ENCODE results near the gene APOL3.
A peak's percentile ranks its signal among the peaks of the same experiment; 100 is the strongest.
"Not testable (repeated sequence)": the region's sequence is repeated elsewhere in the genome, so short reads cannot be mapped to it uniquely, and the experiment has no call there.

Gene APOL3

DNA sequence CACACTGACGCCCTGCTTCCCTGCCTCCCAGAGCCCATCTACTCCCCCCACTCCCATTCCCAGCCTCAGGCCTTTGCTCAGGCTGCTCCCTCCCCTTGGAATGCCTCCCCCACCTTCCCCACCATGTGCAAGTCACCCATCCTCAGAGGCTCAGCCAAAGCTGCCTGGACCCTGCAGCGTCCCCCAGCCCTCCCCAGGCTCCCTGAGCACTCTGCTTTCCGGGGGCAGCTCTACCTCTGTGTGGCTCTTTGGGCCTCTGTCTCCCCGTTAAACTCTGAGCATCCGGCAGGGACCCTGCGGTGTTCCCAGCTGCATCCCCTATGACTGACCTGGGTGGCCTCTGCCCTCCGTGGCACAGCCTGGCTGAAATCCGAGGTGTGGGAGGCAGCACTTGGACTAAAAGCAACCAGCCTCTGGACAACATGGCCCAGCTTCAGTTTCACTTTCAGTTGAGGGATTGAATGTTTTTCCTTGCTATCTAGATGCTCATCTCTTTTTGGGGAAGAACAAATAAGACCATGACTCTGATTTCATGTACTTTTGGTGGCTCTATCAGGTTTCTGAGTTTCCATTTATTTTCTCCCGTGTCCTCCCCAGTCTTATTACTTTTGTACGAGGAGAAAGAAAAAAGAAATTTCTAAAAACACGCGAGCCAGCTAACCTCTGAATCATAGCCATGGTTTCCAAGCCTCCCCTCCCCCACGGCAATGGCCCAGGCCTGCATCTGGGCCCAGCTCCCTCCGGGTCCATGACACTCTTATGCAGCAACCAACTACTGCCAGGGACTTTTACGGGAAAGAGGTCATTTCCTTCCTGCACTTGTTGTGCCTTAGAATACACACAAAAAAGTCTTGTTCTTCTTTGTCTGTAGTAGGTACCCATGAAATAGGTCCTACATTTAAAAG, 3.8 kb downstream of the APOL3 start:
- DNase-seq: peak; percentile 43 to 66 (median 64)

- DNase-seq: no peak
These were observed 4.4 kb downstream of the APOL3 start for GRCh38 chr22:36156119-36156514.

DNA sequence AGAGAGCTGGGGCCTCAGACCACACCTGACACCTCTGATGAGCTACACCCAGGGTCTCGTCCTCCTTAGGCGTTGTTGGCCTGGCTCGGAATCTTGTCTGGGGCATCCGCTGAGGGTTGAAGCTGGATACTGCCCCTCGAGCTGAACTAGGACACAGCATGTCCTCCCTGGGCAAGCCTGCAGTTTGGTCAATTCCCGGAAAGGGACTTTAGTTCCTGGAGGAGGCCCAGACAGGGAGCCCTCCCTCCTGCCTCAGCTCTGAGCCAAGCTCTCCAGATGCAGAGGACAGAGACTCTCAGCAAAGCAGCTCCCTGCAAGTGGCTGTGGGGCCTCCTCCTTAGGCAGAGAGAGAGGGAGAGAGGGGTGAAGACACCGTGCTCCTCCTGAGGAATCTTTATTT, 4.9 kb downstream of the APOL3 start:
- DNase-seq: no peak

- DNase-seq: no peak
These were observed 6.1 kb downstream of the APOL3 start for GRCh38 chr22:36154423-36154945.

DNA sequence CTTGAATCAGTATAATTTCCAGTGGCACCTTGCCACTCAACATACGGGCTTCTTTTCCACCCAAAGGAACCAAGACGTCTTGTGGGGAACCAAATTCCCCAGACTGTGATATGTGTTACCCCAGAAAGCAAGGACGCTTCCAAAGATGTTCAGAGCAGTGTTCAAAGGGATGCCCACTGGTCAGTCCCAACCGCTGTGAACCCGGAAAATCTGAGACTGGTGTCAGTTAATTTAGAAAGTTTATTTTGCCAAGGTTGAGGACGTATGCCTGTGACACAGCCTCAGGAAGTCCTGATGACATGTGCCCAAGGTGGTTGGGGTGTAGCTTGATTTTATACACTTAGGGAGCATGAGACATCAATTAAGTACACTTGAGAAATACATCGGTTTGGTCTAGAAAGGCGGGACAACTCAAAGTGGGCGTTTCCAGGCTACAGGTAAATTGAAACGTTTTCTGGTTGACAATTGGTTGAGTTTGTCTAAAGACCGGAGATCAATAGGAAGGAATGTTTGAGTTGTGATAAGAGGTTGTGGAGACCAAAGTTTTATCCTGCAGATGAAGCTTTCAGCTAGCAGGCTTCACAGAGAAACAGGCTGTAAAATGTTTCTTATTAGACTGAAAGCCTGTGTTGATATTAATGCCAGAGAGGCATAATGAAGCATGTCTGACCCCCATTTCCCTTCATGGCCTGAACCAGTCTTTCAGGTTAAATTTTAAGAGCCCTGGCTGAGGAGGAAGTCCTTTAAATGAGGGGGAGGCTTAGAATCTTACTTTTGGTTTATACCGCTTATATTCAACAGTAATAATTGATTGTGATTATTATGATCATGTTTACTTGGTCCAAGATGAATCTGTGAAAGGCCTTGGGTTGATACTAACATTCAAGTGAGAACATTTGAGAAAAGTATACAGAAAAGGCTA, 6.8 kb downstream of the APOL3 start:
- DNase-seq: no peak

DNA sequence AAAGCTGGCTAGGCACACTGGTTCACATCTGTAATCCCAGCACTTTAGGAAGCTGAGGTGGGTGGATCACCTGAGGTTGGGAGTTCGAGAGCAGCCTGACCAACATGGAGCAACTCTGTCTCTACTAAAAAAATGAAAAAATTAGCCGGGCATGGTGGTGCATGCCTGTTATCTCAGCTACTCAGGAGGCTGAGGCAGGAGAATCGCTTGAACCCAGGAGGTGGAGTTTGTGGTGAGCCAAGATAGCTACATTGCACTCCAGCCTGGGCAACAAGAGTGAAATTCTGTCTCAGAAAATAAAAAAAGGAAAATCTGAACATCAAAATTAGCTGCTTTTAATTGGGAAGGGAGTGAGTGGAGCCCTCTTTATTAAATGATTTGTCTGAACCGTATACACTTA, 7.7 kb downstream of the APOL3 start:
- DNase-seq: not testable (repeated sequence)

DNA sequence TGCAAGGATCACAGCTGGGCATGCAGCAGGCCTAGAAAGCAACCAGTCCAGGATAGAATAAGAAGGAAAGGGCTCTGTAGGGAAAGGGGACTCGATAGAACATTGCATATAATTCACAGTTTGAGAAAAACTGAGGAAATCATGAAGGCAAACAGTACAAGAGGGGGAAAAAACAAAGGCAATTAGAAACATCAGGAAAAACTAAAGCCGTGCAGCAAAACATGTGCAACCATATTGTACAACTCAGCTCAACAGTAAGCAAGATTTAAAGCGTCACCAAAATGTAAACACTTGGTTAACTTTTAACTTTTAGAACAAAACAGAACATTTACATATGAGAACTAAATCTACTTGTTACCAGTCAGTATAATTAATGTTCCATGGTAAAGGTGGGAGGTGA, 8.5 kb downstream of the APOL3 start:
- no peak for DNase-seq

DNA sequence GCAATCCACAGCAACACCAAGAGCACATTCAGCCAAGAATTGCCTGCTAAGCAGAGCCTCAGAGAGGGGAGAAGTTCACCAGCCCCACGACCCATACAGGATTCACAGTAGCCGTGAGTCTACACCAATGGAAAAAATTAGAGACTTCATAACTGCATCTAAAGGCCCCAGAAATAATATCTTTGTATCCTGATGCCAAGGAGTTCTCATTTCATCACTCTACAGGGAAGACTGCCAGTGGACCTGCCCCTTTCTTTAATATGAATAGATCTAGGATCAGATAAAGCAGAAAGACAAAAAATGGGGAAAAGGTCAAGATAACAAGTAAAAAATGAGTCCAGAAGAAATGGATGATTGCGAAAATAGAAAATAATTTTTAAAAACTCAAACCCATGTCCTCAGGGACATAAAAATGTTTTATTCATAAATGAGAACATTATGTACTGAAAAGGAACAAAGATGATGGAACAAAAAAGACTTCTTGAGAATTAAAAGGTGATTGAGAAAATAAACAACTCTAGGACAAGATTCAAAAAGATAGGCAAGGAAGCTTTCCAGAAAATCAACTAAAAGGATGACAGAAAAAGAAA, 9.5 kb downstream of the APOL3 start:
- no peak for DNase-seq

DNA sequence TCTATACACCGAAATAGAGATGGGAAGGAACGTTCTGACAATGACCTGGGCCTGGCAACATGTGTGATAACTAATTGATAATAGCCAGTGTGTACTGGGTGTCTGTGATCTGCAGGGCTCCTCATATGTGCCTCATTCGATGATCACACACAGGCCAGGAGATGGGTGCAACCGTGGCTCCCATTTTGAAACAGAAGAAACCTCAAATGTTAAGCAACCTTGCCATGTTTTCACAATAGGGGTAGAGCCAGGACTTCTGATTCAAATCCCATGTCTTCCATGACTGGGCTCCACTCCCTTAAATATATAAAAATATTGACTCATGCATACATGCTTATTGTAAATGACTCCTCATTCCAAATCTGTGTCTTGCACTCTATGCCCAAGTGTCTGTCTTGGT, 11.1 kb downstream of the APOL3 start:
- DNase-seq: no peak

- DNase-seq: no peak
These were observed 12.1 kb downstream of the APOL3 start for GRCh38 chr22:36148411-36148810.

GRCh38 chr22:36147196-36147791, 13.3 kb downstream of the APOL3 start:
- no peak for DNase-seq

DNA sequence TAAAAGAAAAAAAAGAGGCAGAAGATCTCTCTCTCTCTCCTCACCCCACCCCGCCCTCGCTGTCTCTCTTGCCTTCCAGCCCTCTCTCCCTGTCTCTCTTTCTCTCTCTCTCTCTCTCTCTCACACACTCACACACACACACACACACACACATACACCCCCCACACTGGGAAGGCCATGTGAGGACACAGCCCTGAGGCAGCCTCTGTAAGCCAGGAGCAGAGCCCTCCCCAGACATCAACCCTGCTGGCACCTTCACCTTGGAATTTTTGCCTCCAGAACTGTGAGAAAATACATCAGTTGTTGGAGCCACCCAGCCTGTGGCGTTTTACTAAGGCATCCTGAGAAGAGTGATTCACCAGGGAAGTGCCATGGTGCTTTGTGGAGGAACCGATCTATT, 14.7 kb downstream of the APOL3 start:
- DNase-seq: no peak

DNA sequence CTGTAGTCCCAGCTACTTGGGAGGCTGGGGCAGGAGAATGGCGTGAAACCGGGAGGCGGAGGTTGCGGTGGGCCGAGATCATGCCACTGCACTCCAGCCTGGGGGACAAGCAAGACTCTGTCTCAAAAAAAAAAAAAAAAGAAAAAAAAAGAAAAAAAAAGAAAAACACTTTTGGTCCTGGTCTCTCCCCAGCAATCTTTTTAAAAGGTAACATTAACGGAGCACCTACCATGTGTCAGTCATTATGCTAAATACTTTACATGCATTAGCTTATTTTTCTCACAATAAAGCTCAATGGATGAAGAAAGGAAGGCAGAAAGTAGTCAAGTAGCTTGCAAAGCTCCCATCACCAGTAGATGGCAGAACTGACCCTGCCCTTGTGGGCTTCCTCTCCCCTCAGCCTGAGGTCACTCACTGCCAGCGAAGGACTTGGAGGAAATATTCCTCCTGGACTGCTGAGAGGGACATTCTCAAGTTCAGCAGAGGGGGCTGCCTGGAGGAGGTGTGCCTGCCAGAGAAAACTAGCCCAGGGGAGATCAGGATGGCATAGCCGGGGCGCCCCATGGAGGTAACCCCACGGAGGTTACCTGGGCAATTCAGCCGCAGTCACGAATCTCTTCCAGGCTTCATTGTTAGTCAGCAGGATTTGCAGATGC, 15.5 kb downstream of the APOL3 start:
- DNase-seq: peak in 1 of 5 donors; percentile 37

GRCh38 chr22:36143956-36144355, 16.6 kb downstream of the APOL3 start:
- no peak for DNase-seq

- no peak for DNase-seq
These were observed 17.3 kb downstream of the APOL3 start for GRCh38 chr22:36143066-36143815.

GRCh38 chr22:36141481-36141880, 19.1 kb downstream of the APOL3 start:
- DNase-seq: no peak

- DNase-seq: not testable (repeated sequence)
These were observed 21.8 kb downstream of the APOL3 start for GRCh38 chr22:36138709-36139108.

- DNase-seq: no peak
These were observed 23.6 kb downstream of the APOL3 start for GRCh38 chr22:36136988-36137387.

DNA sequence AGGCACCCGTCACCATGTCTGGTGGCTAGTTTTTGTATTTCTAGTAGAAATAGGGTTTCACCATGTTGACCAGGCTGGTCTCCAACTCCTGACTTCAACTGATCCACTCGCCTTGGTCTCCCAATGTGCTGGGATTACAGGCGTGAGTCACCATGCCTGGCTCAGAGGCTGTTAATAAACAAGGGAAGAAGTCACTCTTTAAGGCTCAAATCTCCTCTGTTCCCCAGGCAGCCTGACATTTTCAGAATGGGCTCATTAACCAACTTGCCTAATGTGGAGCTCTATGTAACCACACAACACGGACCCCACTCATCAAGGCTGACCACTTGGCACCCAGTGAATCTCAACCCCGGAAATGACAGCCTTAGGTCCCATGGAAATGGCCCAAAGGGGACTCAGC, 24.1 kb downstream of the APOL3 start:
- DNase-seq: no peak

GRCh38 chr22:36135306-36135980, 25.1 kb downstream of the APOL3 start:
- DNase-seq: no peak

DNA sequence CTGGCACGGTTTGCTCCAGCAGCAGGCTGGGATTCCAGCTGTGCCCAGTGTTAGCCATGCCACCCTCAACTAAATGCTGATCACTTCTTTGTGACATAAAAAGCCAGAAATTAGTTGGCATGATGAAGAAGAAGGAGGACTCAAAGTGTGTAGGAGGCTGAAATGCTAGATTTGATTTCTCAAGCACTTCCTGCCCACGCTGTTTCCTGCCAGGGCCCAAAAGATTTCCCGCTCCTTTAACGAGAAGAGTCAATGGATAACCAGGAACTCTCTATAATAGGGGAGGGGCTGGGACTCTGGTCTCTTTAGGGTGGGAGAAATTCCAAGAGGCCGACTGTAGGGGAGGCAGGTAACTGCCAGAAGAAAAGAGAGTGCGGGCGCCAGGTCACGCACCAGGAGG, 26.4 kb downstream of the APOL3 start:
- no peak for DNase-seq
